Measurements from ENCODE around the gene RIC3. TPM values are rescaled to one million over a fixed set of nuclear protein-coding genes. Genes with fewer than 3 reads are reported as not detected.

RIC3 gene
- total RNA-seq, 1 donor, result not detected

DNA sequence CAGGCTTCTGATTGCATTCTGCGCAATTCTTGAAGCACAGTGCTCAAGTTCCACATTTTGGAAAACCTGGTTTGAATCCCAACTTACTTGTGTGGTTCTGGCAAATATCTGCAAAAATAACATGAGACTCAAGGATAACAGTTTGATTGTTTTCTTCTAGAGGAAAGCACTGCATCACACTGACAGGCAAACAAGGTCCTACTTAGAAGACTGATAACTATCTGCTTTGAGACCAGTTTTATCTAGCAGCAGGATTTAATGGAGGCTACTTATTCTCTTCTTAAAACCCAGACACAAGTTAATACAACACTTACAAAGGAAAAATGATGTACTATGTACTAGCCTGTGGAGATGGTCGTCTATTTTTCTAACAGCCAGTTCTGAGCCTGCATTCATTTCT, 41.4 kb downstream of the RIC3 start:
- TF ChIP-seq, protein P1, sequence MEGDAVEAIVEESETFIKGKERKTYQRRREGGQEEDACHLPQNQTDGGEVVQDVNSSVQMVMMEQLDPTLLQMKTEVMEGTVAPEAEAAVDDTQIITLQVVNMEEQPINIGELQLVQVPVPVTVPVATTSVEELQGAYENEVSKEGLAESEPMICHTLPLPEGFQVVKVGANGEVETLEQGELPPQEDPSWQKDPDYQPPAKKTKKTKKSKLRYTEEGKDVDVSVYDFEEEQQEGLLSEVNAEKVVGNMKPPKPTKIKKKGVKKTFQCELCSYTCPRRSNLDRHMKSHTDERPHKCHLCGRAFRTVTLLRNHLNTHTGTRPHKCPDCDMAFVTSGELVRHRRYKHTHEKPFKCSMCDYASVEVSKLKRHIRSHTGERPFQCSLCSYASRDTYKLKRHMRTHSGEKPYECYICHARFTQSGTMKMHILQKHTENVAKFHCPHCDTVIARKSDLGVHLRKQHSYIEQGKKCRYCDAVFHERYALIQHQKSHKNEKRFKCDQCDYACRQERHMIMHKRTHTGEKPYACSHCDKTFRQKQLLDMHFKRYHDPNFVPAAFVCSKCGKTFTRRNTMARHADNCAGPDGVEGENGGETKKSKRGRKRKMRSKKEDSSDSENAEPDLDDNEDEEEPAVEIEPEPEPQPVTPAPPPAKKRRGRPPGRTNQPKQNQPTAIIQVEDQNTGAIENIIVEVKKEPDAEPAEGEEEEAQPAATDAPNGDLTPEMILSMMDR (IDR thresholded peaks at IDR 0.05; ENCODE audit: insufficient read depth, low read depth, low read length), result no peak
- DNase-seq (ENCODE audit: low read depth), result no peak

DNA sequence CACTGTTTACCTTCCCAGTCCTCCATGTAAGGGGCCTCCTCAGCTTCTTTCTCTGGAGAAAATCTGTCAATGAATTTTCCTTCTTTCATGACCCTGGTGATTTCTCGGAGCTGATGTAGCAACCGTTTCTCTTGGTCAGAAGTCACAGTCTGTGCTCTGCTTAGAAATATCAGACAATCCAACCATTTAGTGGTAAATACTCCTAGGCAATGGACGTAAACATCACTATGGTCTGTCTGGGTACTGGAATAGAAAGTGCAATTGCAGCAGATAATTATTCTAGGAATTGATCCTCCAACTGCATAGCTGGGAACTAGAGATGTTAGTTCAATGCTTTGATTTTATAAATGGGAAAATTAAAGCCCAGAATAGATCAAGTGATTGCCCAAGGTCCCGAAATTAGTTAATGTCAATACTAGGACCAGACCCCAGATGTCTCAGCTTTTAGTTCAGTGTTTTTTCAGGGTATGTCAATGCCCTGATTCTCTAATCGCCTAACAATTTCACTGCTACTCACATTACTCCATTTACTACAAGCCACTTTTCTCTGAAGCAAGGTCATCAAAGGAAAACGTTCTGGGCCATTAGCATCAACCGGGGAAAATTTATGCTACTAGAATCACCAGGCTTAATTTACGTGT, 42.1 kb downstream of the RIC3 start:
- no peak overlapping the region for H3K4me3 ChIP-seq (ENCODE audit: low read depth, low read length)
- DNase-seq (ENCODE audit: low read depth), result no peak
- TF ChIP-seq, protein P1 (IDR thresholded peaks at IDR 0.05; ENCODE audit: insufficient read depth, low read depth, low read length), result no peak

More for the DNA sequence above, 41.4 kb downstream of the RIC3 start:
- H3K4me3 ChIP-seq (ENCODE audit: low read depth, low read length), result no peak overlapping the region

DNA sequence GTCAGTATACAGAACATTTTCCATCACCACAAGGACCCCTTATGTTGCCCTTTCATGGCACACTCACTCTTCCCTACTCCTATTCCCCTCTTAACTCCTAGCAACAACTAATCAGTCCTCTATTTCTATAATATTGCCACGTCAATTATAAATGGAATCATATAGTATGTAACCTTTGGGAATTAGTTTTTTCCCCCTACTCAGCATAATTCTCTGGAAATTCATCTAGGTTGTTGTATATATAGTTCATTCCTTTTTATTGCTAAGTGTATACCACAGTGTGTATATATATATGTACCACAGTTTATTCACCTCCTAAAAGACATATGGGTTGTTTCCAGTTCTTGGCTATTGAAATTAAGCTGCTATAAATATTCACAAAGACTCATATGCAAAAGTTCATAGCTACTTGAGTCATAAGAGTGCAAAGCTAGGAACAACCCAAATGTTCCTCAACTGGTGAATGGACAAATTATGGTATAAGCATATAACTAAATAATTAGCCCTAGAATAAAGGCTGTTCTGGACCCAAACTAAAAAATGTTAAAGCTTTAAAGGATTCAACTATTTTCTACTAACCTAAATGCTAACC, 46.6 kb downstream of the RIC3 start:
- DNase-seq (ENCODE audit: low read depth), result no peak
- H3K4me3 ChIP-seq (ENCODE audit: low read depth, low read length), result no peak overlapping the region
- TF ChIP-seq, protein P1 (IDR thresholded peaks at IDR 0.05; ENCODE audit: insufficient read depth, low read depth, low read length), result no peak

DNA sequence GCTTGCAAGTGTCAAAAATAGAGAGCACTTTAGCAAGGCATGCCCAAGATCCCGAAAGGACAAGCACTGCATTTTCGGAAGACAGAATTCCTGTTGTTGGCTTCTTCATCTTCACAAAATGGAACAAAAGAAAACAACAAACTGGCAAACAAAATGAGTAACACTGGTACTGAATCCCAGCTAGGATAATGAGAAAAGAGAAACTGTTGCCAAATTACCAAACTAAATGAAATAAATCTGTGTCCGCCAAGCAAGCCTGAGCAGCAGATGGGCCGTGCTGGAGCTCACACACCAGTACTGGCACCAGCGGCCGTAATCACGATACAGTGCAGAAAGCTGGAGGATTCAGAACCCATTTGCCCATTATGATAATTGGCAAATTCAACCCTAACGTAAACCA, 57.2 kb downstream of the RIC3 start:
- no peak for DNase-seq (ENCODE audit: low read depth)
- H3K4me3 ChIP-seq (ENCODE audit: low read depth, low read length), result no peak overlapping the region
- TF ChIP-seq, protein P1 (IDR thresholded peaks at IDR 0.05; ENCODE audit: insufficient read depth, low read depth, low read length), result no peak

DNA sequence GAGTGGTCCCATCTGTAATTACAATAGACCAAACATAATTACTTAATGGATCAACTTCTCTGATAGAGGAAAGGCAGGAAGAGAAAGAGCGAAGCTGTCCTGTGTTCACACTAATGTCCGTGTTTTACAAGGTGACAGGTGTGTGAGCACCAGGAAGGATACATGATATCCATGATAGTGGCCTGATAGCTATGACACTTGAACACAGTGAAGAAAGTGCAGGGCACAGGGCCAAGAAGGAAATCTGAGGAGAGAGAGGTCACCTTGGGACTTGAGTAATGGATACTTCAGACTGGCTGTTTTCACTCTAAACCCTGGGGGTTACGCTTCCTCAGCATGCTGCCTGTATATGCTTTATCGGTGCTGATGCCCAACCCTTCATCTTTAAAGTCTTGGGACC, 58.4 kb downstream of the RIC3 start:
- no peak overlapping the region for H3K4me3 ChIP-seq (ENCODE audit: low read depth, low read length)
- TF ChIP-seq, protein P1 (IDR thresholded peaks at IDR 0.05; ENCODE audit: insufficient read depth, low read depth, low read length), result no peak
- DNase-seq (ENCODE audit: low read depth), result no peak

DNA sequence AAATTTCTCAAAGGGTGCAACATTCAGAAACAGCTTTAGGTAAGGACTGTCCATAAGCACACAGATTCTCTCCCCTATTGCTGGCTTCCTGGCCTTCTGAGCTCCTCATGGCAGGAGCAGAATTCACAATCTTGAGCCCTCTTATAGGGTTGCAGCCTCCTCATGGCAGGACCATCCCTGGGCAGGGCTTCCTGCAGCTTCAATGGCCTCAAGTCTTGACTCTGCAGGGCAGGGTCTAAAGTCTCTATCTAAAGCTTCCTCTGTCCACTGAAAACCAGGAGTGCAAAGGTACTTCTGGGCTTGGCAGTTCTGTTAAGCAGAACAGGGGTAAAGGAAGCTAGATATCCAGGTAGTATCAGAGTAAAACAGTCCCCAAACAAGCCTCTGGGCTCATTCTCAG, 59.1 kb downstream of the RIC3 start:
- TF ChIP-seq, protein P1 (IDR thresholded peaks at IDR 0.05; ENCODE audit: insufficient read depth, low read depth, low read length), result no peak
- no peak for DNase-seq (ENCODE audit: low read depth)
- no peak overlapping the region for H3K4me3 ChIP-seq (ENCODE audit: low read depth, low read length)

All from fibroblast of villous mesenchyme (primary cell).